Stimulated activated CD4-positive, alpha-beta T cell treated with anti-CD3 and anti-CD28 coated beads, Interleukin-1b, Interleukin-23, amount 100 ng/mL, for 1 hour (primary cell): Measurements from ENCODE around the gene EMSY.

Source experiments
- DNase-seq, 2 donors: peaks; one replicate each; pipeline ENCODE4 v3.0.0-alpha.2; 2020; ENCODE audit warnings: low read depth in 2 of 2

Gene EMSY

GRCh38 chr11:76456571-76456970, 11.8 kb downstream of the EMSY start:
- no peak for DNase-seq

- no peak for DNase-seq
Measured at GRCh38 chr11:76459299-76459698, 14.5 kb downstream of the EMSY start.

GRCh38 chr11:76459846-76460245, 15.0 kb downstream of the EMSY start:
- DNase-seq = no peak

GRCh38 chr11:76462317-76462716, 17.5 kb downstream of the EMSY start:
- no peak for DNase-seq

- DNase-seq = no peak
Measured at GRCh38 chr11:76465701-76466100, 20.9 kb downstream of the EMSY start.

- no peak for DNase-seq
Measured at GRCh38 chr11:76466666-76467065, 21.8 kb downstream of the EMSY start.

- no peak for DNase-seq
Measured at GRCh38 chr11:76469141-76469540, 24.3 kb downstream of the EMSY start.

- DNase-seq = no peak
Measured at GRCh38 chr11:76471382-76471781, 26.6 kb downstream of the EMSY start.

GRCh38 chr11:76480241-76480640, 35.4 kb downstream of the EMSY start:
- no peak for DNase-seq

- no peak for DNase-seq
Measured at GRCh38 chr11:76491644-76492043, 46.8 kb downstream of the EMSY start.

- no peak for DNase-seq
Measured at GRCh38 chr11:76493040-76493439, 48.2 kb downstream of the EMSY start.

GRCh38 chr11:76493626-76494539, 49.1 kb downstream of the EMSY start:
- no peak for DNase-seq

GRCh38 chr11:76495019-76495418, 50.2 kb downstream of the EMSY start:
- DNase-seq = no peak

- DNase-seq = no peak
Measured at GRCh38 chr11:76496174-76496573, 51.4 kb downstream of the EMSY start.

GRCh38 chr11:76501526-76502202, 56.8 kb downstream of the EMSY start:
- no peak for DNase-seq

GRCh38 chr11:76506833-76507232, 62.0 kb downstream of the EMSY start:
- no peak for DNase-seq

- no peak for DNase-seq
Measured at GRCh38 chr11:76510060-76511047, 65.5 kb downstream of the EMSY start.

GRCh38 chr11:76512851-76513653, 68.2 kb downstream of the EMSY start:
- no peak for DNase-seq

GRCh38 chr11:76513654-76514034, 68.8 kb downstream of the EMSY start:
- no peak for DNase-seq

GRCh38 chr11:76515494-76515893, 70.7 kb downstream of the EMSY start:
- no peak for DNase-seq

- DNase-seq = no peak
Measured at GRCh38 chr11:76523147-76523546, 78.3 kb downstream of the EMSY start.
